GM12892 (cell line): Measurements from ENCODE around the gene RASA3.

Source experiments
- POLR2A ChIP-seq: IDR thresholded peaks from 2 replicates; pipeline ENCODE4 v1.6.1; 2011; ENCODE audit warnings: low read depth, low read length, control low read depth
- POLR2AphosphoS5 ChIP-seq: IDR thresholded peaks from 2 replicates; pipeline ENCODE4 v1.6.1; 2011; ENCODE audit warnings: low read depth, low read length, control low read depth
- TAF1 ChIP-seq: IDR thresholded peaks from 2 replicates; pipeline ENCODE4 v1.6.1; 2011; ENCODE audit warnings: low read depth, mild to moderate bottlenecking, control low read depth, low read length, borderline replicate concordance

DNA sequence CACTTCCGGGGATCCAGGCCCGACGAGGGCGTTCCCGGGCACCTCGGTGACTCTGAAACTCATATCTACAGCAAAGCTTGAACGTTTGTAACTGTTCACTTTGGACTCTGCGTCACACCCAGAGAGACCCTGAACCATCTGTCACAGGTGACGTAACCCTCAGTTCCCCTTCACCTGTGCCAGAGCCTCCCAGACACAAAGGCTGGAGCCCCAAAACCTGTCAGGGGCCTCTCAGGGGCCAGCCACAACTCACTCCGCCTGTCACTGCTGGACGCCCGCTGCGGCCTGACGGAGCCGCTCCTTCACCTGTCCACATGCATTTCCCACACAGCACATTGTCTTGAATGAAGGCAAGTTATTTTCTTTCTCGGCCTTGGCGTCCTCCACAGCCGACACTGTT lies 8.0 kb downstream of the RASA3 start:
- TF ChIP-seq TAF1 (no peak), POLR2A (no peak), POLR2AphosphoS5 (no peak)
